ENCODE results near the gene SPX.

DNA sequence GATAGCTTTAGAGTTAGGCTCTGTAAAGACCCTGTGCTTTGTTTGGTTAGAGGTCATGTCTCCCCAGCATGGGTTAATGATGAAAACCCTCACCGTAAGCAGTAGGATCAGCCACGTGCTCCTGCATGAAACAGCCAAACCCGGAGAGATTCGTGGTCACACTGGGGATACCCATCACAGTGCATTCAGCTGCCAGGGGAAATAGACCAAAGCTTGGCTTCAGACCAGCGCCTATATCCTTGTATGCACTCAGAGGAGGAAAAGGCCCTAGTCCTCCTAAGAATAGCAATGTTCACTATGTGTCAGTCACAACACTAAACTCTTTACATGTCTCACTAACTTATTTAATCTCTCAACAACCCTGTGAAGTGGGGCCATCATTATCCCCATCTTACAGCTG is 16.3 kb downstream of the SPX start:
- TF ChIP-seq POLR2A (IDR thresholded peaks at IDR 0.05) (no peak), POLR2AphosphoS5 (IDR thresholded peaks at IDR 0.05) (no peak), EP300 (IDR thresholded peaks at IDR 0.05) (no peak)
- TF ChIP-seq, protein P1, sequence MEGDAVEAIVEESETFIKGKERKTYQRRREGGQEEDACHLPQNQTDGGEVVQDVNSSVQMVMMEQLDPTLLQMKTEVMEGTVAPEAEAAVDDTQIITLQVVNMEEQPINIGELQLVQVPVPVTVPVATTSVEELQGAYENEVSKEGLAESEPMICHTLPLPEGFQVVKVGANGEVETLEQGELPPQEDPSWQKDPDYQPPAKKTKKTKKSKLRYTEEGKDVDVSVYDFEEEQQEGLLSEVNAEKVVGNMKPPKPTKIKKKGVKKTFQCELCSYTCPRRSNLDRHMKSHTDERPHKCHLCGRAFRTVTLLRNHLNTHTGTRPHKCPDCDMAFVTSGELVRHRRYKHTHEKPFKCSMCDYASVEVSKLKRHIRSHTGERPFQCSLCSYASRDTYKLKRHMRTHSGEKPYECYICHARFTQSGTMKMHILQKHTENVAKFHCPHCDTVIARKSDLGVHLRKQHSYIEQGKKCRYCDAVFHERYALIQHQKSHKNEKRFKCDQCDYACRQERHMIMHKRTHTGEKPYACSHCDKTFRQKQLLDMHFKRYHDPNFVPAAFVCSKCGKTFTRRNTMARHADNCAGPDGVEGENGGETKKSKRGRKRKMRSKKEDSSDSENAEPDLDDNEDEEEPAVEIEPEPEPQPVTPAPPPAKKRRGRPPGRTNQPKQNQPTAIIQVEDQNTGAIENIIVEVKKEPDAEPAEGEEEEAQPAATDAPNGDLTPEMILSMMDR (IDR thresholded peaks at IDR 0.05) = no peak

Measured in suprapubic skin (tissue), 4 donors.